NCI-H345 treated with DMSO at 0.1 percent for 48 hours (cell line): Measurements from ENCODE around the gene PRDM16.

ENCODE experiments used
- DNase-seq: peaks from one replicate; lab custom pipeline; 2025; ENCODE audit not compliant: unreplicated experiment; lab: John Stamatoyannopoulos, UW

PRDM16 gene

GRCh38 chr1:3101124-3101939 lies 32.3 kb downstream of the PRDM16 start:
- DNase-seq = no peak

- DNase-seq = no peak
Measured at GRCh38 chr1:3102641-3103040, 33.6 kb downstream of the PRDM16 start.

GRCh38 chr1:3103967-3104677 lies 35.1 kb downstream of the PRDM16 start:
- no peak for DNase-seq

GRCh38 chr1:3105167-3105863 lies 36.3 kb downstream of the PRDM16 start:
- no peak for DNase-seq

DNA sequence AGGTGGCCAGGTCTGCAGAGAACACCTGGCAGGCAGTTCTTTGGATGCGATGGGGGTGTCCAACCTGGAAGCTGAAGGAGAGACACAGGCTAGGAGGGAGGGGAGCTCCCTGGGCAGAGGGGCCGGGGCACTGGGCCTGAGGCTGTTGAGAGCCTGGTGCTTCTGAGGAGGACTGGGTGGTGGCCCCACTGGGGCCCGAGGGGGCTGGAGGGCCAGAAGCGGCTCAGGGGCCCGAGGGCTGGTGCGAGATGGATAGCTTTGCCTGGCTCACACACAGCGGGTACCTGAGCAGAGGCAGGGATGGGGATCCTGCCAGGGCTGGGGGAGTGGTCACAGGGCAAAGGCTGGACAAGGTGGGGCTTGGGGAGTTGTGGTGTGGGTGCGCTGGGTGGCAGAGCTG lies 37.2 kb downstream of the PRDM16 start:
- DNase-seq = no peak

DNA sequence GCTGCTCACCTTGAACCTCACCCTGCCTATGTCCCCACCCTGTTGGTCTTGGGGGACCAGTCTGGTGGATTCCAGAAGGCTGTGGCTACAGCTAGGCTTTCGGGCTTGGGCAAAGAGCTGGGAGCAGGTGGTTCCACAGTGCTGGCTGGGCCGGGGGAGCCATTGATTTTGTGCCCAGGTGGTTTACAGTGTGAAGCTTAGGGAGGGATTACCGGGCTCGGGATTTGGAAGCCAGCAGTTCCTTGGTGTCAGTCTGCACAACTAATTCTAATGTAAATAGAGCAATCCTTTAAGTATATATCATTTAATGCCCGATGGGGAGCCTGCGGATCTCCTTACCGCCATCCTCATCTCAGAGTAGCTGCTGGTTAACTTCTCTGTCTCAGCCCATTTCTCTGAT lies 38.2 kb downstream of the PRDM16 start:
- DNase-seq = no peak

DNA sequence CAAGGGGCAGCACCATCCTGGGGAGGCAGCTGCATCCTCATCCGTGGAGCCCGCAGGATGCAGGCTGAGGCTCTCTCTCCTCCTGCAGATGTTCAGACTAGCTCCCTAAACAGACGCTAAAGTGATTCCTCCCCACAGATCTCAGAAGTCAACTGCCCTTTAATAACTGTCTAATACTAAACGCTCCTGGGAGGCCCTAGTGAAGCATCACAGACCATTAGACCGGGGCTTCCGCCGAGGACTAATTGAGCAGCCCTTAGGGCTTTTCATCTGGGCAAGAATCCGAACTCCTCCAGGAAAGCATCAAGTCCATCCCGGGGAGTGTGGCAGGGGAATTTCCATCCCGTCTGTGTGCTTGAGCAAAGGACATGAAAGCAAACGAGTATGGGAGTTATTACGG lies 40.4 kb downstream of the PRDM16 start:
- no peak for DNase-seq

- DNase-seq = no peak
Measured at GRCh38 chr1:3111348-3112021, 42.5 kb downstream of the PRDM16 start.

DNA sequence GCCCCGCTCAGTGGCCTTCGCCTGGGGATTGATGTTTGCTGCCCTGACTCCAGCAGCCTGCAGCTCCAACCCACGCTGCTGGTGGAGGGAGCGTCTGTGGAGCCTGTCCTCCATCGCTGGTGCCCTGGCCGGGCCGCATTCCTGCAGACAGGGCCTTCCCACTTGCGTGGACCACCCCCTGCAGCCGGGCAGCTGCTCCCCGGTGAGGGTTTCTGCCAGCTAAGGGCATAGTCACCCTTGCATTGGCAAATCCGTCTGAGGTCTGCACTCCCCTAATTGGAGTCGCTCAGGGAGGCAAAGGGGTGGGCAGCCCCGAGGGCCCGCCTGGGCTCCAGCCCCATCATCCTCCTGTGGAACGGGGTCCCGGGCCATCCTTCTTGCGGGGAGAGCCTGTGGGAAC lies 43.5 kb downstream of the PRDM16 start:
- no peak for DNase-seq

GRCh38 chr1:3113047-3113740 lies 44.2 kb downstream of the PRDM16 start:
- no peak for DNase-seq

DNA sequence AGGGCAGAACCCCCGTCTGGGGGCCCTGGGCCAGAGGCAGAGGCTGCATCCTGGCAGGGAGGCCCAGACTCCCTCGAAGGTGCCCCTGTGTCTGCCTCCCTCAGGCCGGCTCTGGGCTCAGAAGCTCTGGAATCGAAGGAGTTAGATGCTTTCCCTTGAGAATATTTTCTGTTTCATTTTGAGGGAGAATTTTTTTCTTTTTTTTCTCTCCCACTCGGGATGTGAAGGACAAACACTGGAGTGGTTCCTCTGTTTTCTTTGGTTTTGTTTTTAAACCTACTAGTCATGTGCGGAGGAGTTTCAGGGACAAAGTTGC lies 44.7 kb downstream of the PRDM16 start:
- DNase-seq = no peak

DNA sequence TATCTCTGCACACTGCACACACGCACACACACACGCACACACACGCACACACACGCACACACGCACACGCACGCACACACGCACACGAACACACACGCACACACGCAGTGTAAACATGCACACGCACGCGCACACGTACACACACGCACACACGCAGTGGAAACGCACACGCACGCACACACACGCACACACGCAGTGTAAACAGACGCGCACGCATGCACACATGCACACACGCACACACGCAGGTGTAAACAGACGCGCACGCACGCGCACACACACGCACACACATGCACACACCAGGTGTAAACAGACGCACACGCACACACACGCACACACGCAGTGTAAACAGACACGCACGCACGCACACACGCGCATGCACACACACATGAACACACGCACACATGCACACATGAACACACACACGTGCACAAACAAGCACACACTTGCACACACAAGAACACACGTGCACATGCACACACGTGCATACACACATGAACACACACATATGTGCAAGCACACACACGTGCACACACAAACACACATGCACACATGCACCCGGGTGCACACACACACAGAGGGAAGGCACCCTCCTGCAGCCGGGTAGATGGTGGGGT lies 45.2 kb downstream of the PRDM16 start:
- no peak for DNase-seq

GRCh38 chr1:3114846-3115245 lies 45.8 kb downstream of the PRDM16 start:
- no peak for DNase-seq

GRCh38 chr1:3115275-3116149 lies 46.5 kb downstream of the PRDM16 start:
- DNase-seq = no peak

DNA sequence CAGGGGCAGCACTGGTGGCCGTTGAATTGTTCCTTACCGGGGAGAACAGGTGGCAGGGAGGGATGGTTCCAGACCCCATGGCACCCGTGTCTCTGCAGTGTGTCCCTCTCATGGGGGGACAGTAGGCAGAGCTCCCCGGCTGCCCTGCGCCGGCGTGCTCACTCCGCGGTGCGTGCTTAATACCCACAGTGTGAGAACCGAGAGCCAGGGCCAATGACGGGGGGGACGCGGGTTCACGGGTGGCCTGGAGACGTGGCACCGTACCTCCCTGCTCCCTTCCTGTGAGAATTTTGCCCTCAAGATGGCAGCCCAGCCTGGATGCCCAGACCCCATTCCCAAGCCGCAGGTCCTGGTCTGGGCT lies 47.1 kb downstream of the PRDM16 start:
- DNase-seq = no peak

- DNase-seq = no peak
Measured at GRCh38 chr1:3116560-3116959, 47.6 kb downstream of the PRDM16 start.

DNA sequence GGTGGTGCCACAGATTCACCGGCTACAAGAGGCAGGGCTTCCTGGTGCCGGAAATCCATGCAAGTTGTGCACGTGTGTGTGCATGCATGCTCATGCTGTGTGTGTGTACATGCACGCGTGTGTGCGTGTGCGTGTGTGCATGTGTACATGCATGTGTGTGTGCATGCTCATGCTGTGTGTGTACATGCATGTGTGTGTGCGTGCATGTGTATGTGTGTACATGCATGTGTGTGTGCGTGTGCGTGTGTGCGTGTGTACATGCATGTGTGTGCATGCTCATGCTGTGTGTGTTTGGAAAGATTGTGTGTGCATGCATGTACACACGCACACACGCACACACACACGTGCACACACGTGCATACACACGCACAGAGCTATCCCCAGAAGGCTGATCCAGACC lies 48.9 kb downstream of the PRDM16 start:
- DNase-seq = no peak

DNA sequence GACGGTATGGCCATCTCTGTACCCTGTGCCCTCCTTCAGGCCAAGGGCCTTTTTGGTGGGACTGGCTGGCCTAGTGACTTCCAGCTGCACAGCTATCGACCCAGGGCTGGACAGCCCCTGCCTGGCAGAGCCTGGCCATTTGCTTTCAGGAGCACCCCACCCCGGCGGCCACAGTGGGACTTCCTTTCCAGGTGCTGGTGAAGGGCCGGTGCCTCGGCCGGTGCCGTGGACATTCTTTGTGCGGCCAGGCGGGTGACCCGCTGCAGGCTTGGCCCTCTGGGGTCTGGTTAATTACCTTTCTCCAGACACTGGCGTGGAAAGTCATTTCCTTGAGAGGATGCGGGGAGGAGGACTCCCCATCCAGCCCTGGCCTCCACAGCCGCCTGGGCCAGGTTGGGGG lies 50.1 kb downstream of the PRDM16 start:
- no peak for DNase-seq

DNA sequence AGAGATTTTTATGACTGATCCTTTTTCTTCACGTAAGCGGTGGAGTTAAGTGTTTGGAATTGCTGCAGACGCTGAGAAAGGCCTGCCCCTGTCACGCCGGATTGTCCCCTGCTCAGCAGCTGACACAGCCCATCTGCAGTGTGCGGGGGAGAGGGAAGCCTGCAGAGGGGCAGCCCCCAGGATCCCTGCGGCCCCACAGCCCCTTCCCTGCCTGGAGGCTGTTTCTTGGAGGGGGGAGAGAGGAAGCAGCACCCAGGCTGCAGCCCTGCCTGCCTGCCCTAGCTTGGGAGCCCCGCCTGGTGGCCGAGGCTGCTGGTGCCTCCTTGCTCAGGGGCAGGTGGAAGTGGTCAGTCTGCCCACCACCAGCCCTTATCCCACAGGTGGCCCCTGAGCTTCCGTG lies 50.7 kb downstream of the PRDM16 start:
- DNase-seq = no peak

DNA sequence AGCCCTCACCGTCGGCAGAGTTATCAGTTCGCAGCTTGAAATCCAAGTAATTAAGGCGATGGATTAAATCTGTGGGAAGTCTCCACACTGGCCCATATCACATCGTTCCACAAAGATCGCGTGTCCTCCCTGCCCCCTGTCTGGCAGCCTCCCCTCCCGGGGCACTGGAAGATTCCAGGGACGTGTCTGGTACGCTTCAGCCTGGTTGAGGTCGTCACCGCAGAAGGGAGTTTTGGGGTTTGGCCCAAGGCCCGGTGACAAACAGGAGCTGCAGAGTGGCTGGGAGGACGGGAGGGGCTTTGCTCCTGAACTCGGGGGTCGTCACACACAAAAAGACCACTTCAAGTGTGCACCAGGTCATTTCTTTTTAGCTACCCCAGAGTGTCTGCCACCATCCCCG lies 51.1 kb downstream of the PRDM16 start:
- no peak for DNase-seq
